ENCODE measurements around the gene TRIM63. TPM values are rescaled to one million over a fixed set of nuclear protein-coding genes. Genes with fewer than 3 reads are reported as not detected.

Gene TRIM63
- total and polyA plus RNA-seq, 4 donors, result 0.19 to 1.5 (median 0.30) TPM

DNA sequence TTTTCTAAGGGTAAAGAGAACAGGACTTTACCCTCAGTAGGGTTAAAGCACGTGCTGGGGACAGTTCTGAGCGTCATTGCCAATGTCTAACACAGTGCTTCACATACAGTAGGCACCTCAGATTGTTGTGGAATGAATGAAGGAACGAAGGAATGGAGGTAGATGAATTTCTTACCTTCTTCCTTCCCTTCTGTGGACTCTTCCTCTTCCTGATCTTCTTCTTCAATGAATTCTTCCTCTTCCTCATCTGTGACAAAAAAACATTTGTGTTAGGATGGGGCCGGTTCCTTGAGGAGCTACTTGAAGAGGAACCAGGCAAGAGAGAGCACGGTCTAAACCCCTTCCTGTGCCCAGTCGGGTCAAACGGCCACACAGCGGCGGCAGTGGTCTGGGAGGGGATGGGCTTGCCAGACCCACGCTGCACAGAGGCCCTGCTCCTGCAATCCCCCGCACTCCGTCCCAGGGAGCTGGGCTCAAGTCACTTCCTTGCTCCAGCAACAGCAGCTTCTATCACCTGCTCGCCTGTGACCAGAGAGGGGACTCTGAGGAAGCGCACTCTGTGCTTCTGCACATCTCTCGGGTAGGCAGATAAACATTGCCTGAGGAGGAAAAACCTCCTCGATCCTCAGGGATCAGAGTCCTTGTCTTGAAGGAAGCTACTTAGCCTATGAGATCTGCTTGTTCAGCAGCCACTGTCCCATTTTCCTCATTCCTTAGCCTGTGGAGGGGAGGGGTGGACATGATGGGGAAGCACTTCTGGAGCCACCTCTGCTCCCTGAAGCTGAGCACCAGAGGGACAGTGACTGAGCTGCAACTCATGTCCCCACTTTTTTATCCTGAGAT lies 13.5 kb downstream of the TRIM63 start:
- Histone ChIP-seq H3K36me3 (ENCODE audit: control insufficient read depth in 1 of 2, insufficient read depth in 2 of 2, low read length in 1 of 2) (no peaks in the 10 kb centered on the region), H3K4me1 (ENCODE audit: control insufficient read depth in 1 of 2, insufficient read depth in 2 of 2, low read length in 2 of 2) (no peaks in the 10 kb centered on the region), H3K4me3 (ENCODE audit: low read length in 2 of 2) (no peak overlapping the region), H3K27ac (ENCODE audit: low read depth in 1 of 2, low read length in 2 of 2) (no peak overlapping the region), H3K9me3 (ENCODE audit: control insufficient read depth, low read length) (no peaks in the 10 kb centered on the region), H3K27me3 (ENCODE audit: control insufficient read depth in 1 of 2, insufficient read depth in 2 of 2, low read length in 1 of 2) (no peaks in the 10 kb centered on the region)
- no peak for ATAC-seq (ENCODE audit: low FRiP score)
- intact Hi-C loops (cut with DNase I), result no loop called here
- 69 to 74% methylated on average over 16 of the region's 16 CpGs for WGBS, 2 donors
- no peak for DNase-seq

DNA sequence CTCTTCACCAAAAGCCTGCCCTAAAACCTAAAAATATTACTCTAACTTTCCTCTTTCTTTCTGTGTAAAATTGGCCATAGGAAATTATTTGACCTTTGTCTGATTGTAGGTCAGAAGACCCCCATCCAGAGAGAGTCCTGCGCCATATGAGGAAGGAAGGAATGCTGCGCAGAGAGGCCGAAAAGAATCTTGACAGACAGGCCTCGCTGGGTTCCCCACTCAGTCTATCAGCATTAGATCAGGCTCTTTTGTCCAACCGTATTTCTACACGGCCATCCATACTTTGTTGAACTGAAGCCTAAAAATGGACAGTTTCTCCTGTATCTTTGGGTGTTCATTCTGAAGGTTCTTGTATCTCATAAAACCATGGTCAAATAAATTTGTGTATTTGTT lies 17.2 kb downstream of the TRIM63 start:
- Histone ChIP-seq H3K4me1 (ENCODE audit: control insufficient read depth in 1 of 2, insufficient read depth in 2 of 2, low read length in 2 of 2) (no peaks in the 10 kb centered on the region), H3K4me3 (ENCODE audit: low read length in 2 of 2) (no peak overlapping the region), H3K27me3 (ENCODE audit: control insufficient read depth in 1 of 2, insufficient read depth in 2 of 2, low read length in 1 of 2) (no peaks in the 10 kb centered on the region), H3K27ac (ENCODE audit: low read depth in 1 of 2, low read length in 2 of 2) (no peak overlapping the region), H3K9me3 (ENCODE audit: control insufficient read depth, low read length) (no peaks in the 10 kb centered on the region), H3K36me3 (ENCODE audit: control insufficient read depth in 1 of 2, insufficient read depth in 2 of 2, low read length in 1 of 2) (no peaks in the 10 kb centered on the region)
- intact Hi-C loops (cut with DNase I), result no loop called here
- ATAC-seq (ENCODE audit: low FRiP score) (no peak), DNase-seq (no peak)
- WGBS, 2 donors, result 91 to 94% methylated on average over 6 of the region's 6 CpGs

GRCh38 chr1:26049531-26050247 lies 17.7 kb downstream of the TRIM63 start:
- Histone ChIP-seq H3K9me3 (ENCODE audit: control insufficient read depth, low read length) (no peaks in the 10 kb centered on the region), H3K27ac (ENCODE audit: low read depth in 1 of 2, low read length in 2 of 2) (no peak overlapping the region), H3K4me1 (ENCODE audit: control insufficient read depth in 1 of 2, insufficient read depth in 2 of 2, low read length in 2 of 2) (no peaks in the 10 kb centered on the region), H3K36me3 (ENCODE audit: control insufficient read depth in 1 of 2, insufficient read depth in 2 of 2, low read length in 1 of 2) (no peaks in the 10 kb centered on the region), H3K4me3 (ENCODE audit: low read length in 2 of 2) (no peak overlapping the region), H3K27me3 (ENCODE audit: control insufficient read depth in 1 of 2, insufficient read depth in 2 of 2, low read length in 1 of 2) (no peaks in the 10 kb centered on the region)
- 72 to 75% methylated on average over 10 of the region's 10 CpGs for WGBS, 2 donors
- intact Hi-C loops (cut with DNase I), result no loop called here
- DNase-seq (no peak), ATAC-seq (ENCODE audit: low FRiP score) (no peak)

GRCh38 chr1:26047278-26047874 lies 20.1 kb downstream of the TRIM63 start:
- Histone ChIP-seq H3K27ac (ENCODE audit: low read depth in 1 of 2, low read length in 2 of 2) (no peak overlapping the region), H3K27me3 (ENCODE audit: control insufficient read depth in 1 of 2, insufficient read depth in 2 of 2, low read length in 1 of 2) (no peaks in the 10 kb centered on the region), H3K36me3 (ENCODE audit: control insufficient read depth in 1 of 2, insufficient read depth in 2 of 2, low read length in 1 of 2) (no peaks in the 10 kb centered on the region), H3K4me1 (ENCODE audit: control insufficient read depth in 1 of 2, insufficient read depth in 2 of 2, low read length in 2 of 2) (no peaks in the 10 kb centered on the region), H3K4me3 (ENCODE audit: low read length in 2 of 2) (no peak overlapping the region), H3K9me3 (ENCODE audit: control insufficient read depth, low read length) (no peaks in the 10 kb centered on the region)
- 91 to 92% methylated on average over 7 of the region's 7 CpGs for WGBS, 2 donors
- no peak for ATAC-seq (ENCODE audit: low FRiP score)
- no peak for DNase-seq
- intact Hi-C loops (cut with DNase I), result no loop called here

DNA sequence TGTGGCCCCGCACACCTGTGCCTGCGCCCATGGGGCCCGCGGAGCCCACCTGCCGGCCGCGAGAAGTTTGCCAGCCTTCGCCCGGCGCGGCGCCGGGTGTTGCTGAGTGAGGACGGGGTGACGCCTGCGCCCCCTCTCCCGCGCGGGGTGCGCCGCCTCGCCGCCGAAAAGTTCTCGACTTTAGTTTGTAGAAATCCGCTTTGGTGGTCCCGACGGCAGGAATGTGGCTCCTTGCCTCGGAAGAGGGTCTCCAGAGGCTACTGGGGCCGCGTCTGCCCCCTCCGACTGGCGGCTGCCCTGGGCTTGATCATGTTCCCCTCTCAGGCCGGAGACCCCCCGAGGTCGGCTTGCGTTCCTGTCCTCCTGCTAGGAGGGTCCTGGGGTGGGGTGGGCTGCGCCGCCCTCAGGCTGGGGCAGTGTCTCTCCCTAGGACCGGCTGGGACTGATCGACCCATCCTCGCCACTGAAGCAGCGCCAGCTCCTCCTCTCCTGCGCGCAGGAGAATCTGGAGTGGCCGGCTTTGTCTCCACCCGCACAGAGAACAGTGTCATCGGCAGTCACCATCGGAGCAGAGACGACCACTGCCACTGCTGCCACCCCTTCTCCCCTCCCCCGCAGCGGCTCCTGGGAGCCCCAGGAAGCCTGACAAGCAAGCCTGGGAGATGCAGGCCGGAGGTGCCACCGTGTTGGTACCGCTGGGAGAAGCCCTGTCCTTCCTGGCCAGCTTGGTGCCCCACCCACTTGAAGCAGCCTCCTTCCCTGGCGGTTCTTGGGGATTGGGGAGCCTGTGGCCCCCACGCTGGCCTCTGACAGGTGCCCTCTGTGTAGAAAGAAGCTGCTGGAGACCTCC lies 21.0 kb downstream of the TRIM63 start:
- H3K4me3 ChIP-seq (ENCODE audit: low read length in 2 of 2), result no peak overlapping the region
- H3K27me3 ChIP-seq (ENCODE audit: control insufficient read depth in 1 of 2, insufficient read depth in 2 of 2, low read length in 1 of 2), result no peaks in the 10 kb centered on the region
- ATAC-seq (ENCODE audit: low FRiP score), result no peak

DNA sequence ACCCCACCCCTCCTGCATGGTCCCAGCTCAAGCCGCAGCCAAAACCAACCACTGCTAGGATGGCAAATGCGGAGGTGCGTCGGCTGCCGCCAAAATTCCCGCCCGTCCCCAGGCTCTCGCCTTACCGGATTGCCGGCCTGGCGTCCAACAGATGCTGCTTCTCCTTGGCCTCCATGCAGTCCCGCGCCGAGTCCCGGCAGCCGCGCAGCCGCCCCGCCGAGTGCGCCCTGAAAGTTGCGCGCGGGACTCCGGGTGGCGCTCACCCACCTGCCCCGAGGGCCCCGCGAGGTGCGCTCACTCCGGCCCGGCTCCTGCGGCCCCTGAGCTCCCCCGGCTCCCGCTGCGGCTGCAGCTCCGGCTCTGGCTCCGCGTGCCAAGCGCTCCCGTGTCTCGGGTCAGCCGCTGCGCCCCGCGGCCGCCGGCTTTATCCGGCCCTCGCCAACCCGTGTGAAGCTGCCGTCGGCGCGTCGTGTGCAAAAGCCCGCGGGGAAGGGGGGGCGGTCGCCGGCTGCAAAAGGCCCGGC lies 21.6 kb downstream of the TRIM63 start, which contains the start of gene SLC30A2:
Gene SLC30A2 (minus strand): TSS at position 397 of the 524 bp plus-strand sequence. CDS start 222 bp downstream, at position 175.
- intact Hi-C loops (cut with DNase I), result no loop called here
- no peak for ATAC-seq (ENCODE audit: low FRiP score)

More for the DNA sequence above, 21.0 kb downstream of the TRIM63 start:
- Histone ChIP-seq H3K4me1 (ENCODE audit: control insufficient read depth in 1 of 2, insufficient read depth in 2 of 2, low read length in 2 of 2) (no peaks in the 10 kb centered on the region), H3K36me3 (ENCODE audit: control insufficient read depth in 1 of 2, insufficient read depth in 2 of 2, low read length in 1 of 2) (no peaks in the 10 kb centered on the region), H3K27ac (ENCODE audit: low read depth in 1 of 2, low read length in 2 of 2) (no peak overlapping the region), H3K9me3 (ENCODE audit: control insufficient read depth, low read length) (no peaks in the 10 kb centered on the region)
- DNase-seq, result peak in 1 of 2 donors; percentile 72
- intact Hi-C loops (cut with DNase I), result no loop called here
- 10 to 11% methylated on average over 57 of the region's 57 CpGs for WGBS, 2 donors

GRCh38 chr1:26044971-26045721 lies 22.3 kb downstream of the TRIM63 start:
- no peak for ATAC-seq (ENCODE audit: low FRiP score)

More for the DNA sequence above, 21.6 kb downstream of the TRIM63 start, which contains the start of gene SLC30A2:
- 0 to 1% methylated on average over 60 to 62 of the region's 62 CpGs for WGBS, 2 donors
- no peaks in the 10 kb centered on the region for H3K27me3 ChIP-seq (ENCODE audit: control insufficient read depth in 1 of 2, insufficient read depth in 2 of 2, low read length in 1 of 2)
- H3K36me3 ChIP-seq (ENCODE audit: control insufficient read depth in 1 of 2, insufficient read depth in 2 of 2, low read length in 1 of 2), result no peaks in the 10 kb centered on the region
- H3K27ac ChIP-seq (ENCODE audit: low read depth in 1 of 2, low read length in 2 of 2), result no peak within 1 kb of the TSS
- H3K9me3 ChIP-seq (ENCODE audit: control insufficient read depth, low read length), result no peaks in the 10 kb centered on the region
- no peaks in the 10 kb centered on the region for H3K4me1 ChIP-seq (ENCODE audit: control insufficient read depth in 1 of 2, insufficient read depth in 2 of 2, low read length in 2 of 2)
- DNase-seq, result peak in 1 of 2 donors; percentile 70
- H3K4me3 ChIP-seq (ENCODE audit: low read length in 2 of 2), result no peak within 1 kb of the TSS

More at GRCh38 chr1:26044971-26045721, 22.3 kb downstream of the TRIM63 start:
- H3K27ac ChIP-seq (ENCODE audit: low read depth in 1 of 2, low read length in 2 of 2), result no peak overlapping the region
- no peaks in the 10 kb centered on the region for H3K4me1 ChIP-seq (ENCODE audit: control insufficient read depth in 1 of 2, insufficient read depth in 2 of 2, low read length in 2 of 2)
- H3K27me3 ChIP-seq (ENCODE audit: control insufficient read depth in 1 of 2, insufficient read depth in 2 of 2, low read length in 1 of 2), result no peaks in the 10 kb centered on the region
- no peaks in the 10 kb centered on the region for H3K36me3 ChIP-seq (ENCODE audit: control insufficient read depth in 1 of 2, insufficient read depth in 2 of 2, low read length in 1 of 2)
- 45 to 47% methylated on average over 27 to 29 of the region's 29 CpGs for WGBS, 2 donors
- intact Hi-C loops (cut with DNase I), result no loop called here
- H3K9me3 ChIP-seq (ENCODE audit: control insufficient read depth, low read length), result no peaks in the 10 kb centered on the region
- H3K4me3 ChIP-seq (ENCODE audit: low read length in 2 of 2), result no peak overlapping the region
- DNase-seq, result peak in 1 of 2 donors; percentile 59

Data from aorta (tissue), 5 donors.